ENCODE data around the gene CEP295NL. TPM values are rescaled to one million over a fixed set of nuclear protein-coding genes. Genes with fewer than 3 reads are reported as not detected.
"Not testable (repeated sequence)": the region's sequence is repeated elsewhere in the genome, so short reads cannot be mapped to it uniquely, and the experiment has no call there.

The CEP295NL gene
- total and polyA plus RNA-seq, 2 experiments from 2014 or later = 0.21 TPM; not detected in 1

DNA sequence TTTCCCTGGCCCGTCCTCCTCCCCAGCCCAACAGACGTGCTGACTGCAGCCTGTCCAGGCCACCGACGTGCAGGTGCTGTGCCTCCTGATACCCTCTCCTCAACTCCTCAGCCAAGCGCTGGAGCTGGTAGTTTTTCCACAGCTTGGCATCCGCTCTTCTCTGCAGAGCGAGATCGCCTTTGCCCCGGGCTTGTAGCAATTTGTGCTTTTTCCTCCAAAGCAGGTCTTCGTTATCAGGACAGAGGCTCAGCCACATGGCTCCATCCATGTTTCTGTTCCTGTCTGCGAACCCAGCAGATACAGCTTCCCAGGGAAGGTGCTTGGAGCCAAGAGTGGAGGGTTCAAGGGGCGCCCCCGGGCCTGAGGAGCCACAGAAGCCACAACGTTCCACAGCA lies 10.9 kb downstream of the CEP295NL start:
- TF ChIP-seq, protein P1, sequence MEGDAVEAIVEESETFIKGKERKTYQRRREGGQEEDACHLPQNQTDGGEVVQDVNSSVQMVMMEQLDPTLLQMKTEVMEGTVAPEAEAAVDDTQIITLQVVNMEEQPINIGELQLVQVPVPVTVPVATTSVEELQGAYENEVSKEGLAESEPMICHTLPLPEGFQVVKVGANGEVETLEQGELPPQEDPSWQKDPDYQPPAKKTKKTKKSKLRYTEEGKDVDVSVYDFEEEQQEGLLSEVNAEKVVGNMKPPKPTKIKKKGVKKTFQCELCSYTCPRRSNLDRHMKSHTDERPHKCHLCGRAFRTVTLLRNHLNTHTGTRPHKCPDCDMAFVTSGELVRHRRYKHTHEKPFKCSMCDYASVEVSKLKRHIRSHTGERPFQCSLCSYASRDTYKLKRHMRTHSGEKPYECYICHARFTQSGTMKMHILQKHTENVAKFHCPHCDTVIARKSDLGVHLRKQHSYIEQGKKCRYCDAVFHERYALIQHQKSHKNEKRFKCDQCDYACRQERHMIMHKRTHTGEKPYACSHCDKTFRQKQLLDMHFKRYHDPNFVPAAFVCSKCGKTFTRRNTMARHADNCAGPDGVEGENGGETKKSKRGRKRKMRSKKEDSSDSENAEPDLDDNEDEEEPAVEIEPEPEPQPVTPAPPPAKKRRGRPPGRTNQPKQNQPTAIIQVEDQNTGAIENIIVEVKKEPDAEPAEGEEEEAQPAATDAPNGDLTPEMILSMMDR (IDR thresholded peaks at IDR 0.05; ENCODE audit: low read depth, low read length) = no peak
- H3K27me3 ChIP-seq = no peaks in the 10 kb centered on the region

DNA sequence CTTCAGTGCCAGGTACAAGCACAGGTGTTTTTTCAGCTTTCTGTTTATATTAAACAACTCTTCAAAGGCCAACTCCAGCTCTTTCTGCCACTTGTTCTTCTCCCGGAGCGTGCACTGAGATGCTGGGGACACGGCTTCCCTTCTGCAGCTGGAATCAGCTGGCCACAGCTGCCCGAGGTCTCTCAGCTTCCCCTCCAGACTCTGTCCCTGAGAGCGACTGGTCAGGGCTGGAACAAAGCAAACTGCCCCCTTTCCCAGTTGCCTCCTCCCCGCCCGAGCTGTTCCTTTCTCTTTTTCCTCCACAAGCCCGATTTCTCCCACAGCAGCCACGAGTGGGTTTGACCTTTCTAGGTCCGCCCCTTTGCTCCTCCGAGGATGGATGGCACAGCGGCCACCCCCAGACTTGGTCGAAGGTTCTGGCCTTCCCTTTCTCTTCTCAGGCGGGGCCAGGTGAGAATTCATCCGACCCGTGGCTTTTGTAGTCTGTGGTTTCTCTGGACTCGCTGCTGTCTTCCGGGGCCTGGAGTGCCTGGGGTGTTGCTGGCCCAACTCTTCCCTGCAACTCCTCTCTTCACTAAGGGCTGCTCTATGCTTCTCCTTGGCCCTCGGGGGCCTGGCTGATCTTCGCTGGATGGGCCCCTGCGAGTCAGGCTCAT lies 11.5 kb downstream of the CEP295NL start:
- Histone ChIP-seq H3K9me3 (ENCODE audit: low read depth) (no peaks in the 10 kb centered on the region), H3K4me1 (ENCODE audit: low read depth) (no peaks in the 10 kb centered on the region), H3K27me3 (no peaks in the 10 kb centered on the region), H3K36me3 (no peaks in the 10 kb centered on the region), H3K4me3 (no peak overlapping the region), H3K27ac (no peak overlapping the region)
- DNase-seq (ENCODE audit: low read depth in 1 of 2, low spot score in 1 of 2) = no peak
- TF ChIP-seq, protein P1 (IDR thresholded peaks at IDR 0.05; ENCODE audit: low read depth, low read length) = no peak

More for the DNA sequence above, 10.9 kb downstream of the CEP295NL start:
- H3K9me3 ChIP-seq (ENCODE audit: low read depth) = no peaks in the 10 kb centered on the region
- H3K4me1 ChIP-seq (ENCODE audit: low read depth) = no peaks in the 10 kb centered on the region
- H3K4me3 ChIP-seq = no peak overlapping the region
- no peak for DNase-seq (ENCODE audit: low read depth in 1 of 2, low spot score in 1 of 2)
- no peak overlapping the region for H3K27ac ChIP-seq
- H3K36me3 ChIP-seq = no peaks in the 10 kb centered on the region

DNA sequence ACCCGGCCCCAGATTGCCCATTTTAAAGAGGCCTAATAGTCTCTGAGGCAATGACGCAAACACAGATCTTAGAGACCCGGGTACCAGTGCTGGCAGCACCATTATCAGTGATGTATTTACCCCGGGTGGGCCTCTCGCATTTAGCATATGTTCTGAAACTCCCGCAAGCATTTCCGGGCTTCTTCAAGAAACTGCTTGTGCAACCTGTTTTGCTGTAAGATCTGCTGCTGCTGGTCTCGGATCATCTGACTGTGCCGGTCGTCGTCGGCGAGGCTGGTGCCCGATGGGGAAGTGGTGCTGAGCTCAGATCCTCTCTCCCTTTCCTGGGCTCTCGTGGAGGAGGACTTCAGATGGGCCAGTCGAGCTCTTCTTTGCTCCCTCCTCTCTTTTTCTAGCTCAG lies 12.5 kb downstream of the CEP295NL start:
- Histone ChIP-seq H3K27me3 (no peaks in the 10 kb centered on the region), H3K4me1 (ENCODE audit: low read depth) (no peaks in the 10 kb centered on the region), H3K4me3 (no peak overlapping the region), H3K27ac (no peak overlapping the region), H3K9me3 (ENCODE audit: low read depth) (no peaks in the 10 kb centered on the region), H3K36me3 (no peaks in the 10 kb centered on the region)
- no peak for DNase-seq (ENCODE audit: low read depth in 1 of 2, low spot score in 1 of 2)
- TF ChIP-seq, protein P1 (IDR thresholded peaks at IDR 0.05; ENCODE audit: low read depth, low read length) = no peak

DNA sequence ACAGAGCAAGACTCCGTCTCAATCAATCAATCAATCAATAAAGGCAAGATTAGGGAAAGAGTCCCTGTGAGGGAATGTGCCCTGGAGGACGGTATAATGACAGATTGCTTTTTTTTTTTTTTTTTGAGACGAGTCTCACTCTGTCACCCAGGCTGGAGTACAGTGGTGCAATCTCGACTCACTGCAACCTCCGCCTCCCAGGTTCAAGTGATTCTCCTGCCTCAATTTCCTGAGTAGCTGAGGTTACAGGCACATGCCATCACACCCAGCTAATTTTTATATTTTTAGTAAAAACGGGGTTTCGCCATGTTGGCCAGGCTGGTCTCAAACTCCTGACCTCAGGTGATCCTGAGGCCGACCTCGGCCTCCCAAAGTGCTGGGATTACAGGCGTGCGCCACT lies 12.9 kb downstream of the CEP295NL start:
- H3K4me3 ChIP-seq; DNase-seq (ENCODE audit: low read depth in 1 of 2, low spot score in 1 of 2); H3K27me3 ChIP-seq; H3K36me3 ChIP-seq; H3K9me3 ChIP-seq (ENCODE audit: low read depth); H3K27ac ChIP-seq; H3K4me1 ChIP-seq (ENCODE audit: low read depth): not testable (repeated sequence)

DNA sequence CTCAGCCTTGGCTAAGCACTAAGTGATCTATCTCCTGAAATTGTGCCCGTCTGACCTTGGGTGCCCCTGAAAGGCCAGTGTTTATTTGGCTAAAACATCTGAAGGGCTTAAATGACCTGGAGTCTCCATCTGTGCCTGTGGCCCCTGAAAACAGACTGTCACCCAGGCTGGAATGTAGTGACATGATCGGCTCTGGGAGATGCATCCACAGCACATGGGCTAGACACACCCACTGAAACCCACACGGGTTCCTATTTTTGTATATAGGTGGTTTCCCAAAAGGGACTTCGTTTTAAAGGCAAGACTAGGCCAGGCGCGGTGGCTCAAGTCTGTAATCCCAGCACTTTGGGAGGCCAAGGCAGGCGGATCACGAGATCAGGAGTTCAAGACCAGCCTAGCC lies 13.5 kb downstream of the CEP295NL start:
- Histone ChIP-seq H3K4me3 (no peak overlapping the region), H3K9me3 (ENCODE audit: low read depth) (no peaks in the 10 kb centered on the region), H3K27ac (no peak overlapping the region), H3K36me3 (no peaks in the 10 kb centered on the region), H3K4me1 (ENCODE audit: low read depth) (no peaks in the 10 kb centered on the region), H3K27me3 (no peaks in the 10 kb centered on the region)
- TF ChIP-seq, protein P1 (IDR thresholded peaks at IDR 0.05; ENCODE audit: low read depth, low read length) = no peak
- DNase-seq (ENCODE audit: low read depth in 1 of 2, low spot score in 1 of 2) = no peak

DNA sequence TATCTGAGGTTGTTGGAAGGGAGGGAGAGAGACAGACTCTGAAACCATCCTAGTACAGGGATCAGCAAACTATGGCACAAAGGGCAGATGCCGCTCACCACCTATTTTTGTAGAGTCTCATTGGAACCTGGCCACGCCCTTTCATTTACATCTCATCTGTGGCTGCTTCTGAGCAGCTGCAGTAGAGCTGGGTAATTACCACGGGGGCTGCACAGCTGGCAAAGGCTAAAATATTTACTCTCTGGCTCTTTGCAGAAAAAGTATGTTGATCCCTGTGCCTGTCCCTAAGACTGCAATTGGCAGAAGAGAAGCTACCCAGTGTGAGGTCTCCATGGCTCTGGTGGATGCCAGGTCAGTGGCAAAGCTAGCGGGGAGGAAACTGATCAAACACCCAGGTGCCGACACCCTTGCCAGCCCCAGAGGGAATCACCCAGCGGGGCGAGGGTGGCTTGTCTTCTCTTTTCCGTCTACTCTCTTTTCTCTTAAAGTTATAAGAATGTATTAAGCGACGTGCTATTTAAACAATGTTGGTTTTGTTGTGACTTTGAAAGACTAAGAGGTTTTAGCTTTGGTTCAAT lies 14.0 kb downstream of the CEP295NL start:
- TF ChIP-seq, protein P1 (IDR thresholded peaks at IDR 0.05; ENCODE audit: low read depth, low read length) = no peak
- H3K36me3 ChIP-seq = no peaks in the 10 kb centered on the region
- H3K4me1 ChIP-seq (ENCODE audit: low read depth) = peaks cover 5% of the 10 kb centered on the region
- H3K27ac ChIP-seq = no peak overlapping the region
- H3K4me3 ChIP-seq = no peak overlapping the region
- no peaks in the 10 kb centered on the region for H3K9me3 ChIP-seq (ENCODE audit: low read depth)
- no peaks in the 10 kb centered on the region for H3K27me3 ChIP-seq
- no peak for DNase-seq (ENCODE audit: low read depth in 1 of 2, low spot score in 1 of 2)
